AG04450 (cell line): ENCODE data around the gene PWP2. TPM values are rescaled to one million over a fixed set of nuclear protein-coding genes. Genes with fewer than 3 reads are reported as not detected.

Experiments used
- CTCF ChIA-PET: fragments of 300-600, 350-600 bp; formaldehyde crosslinking; extraction: SDS; loops from one replicate; lab custom pipeline; 2022; ENCODE audit warnings: antibody characterized with exemption, inconsistent platforms; lab: Charles Lee
- POLR2A ChIA-PET: fragments of 350-600 bp; formaldehyde crosslinking; extraction: SDS; loops from one replicate; lab custom pipeline; 2021; ENCODE audit warnings: antibody characterized with exemption, inconsistent platforms; lab: Yijun Ruan, JAX
- DNase-seq: peaks from one replicate; pipeline ENCODE4 v3.0.0-alpha.2; 2011; ENCODE audit warnings: low read depth, low spot score
- H3K27ac ChIP-seq: one replicate; pipeline ENCODE4 v1.5.1; 2012; ENCODE audit warnings: low read depth, low read length, control low read depth
- H3K27me3 ChIP-seq: one replicate; pipeline ENCODE4 v1.6.0; 2012; ENCODE audit warnings: low read length; ENCODE audit not compliant: control insufficient read depth, insufficient read depth
- H3K4me3 ChIP-seq: 2 replicates; pipeline ENCODE4 v1.5.1; 2011; ENCODE audit warnings: mild to moderate bottlenecking, low read depth, low read length, control low read depth
- H3K9me3 ChIP-seq: 2 replicates; pipeline ENCODE4 v1.5.1; 2012; ENCODE audit warnings: low read length; ENCODE audit not compliant: control insufficient read depth, insufficient read depth
- polyA plus RNA-seq: library from polyadenylated mRNA; depleted of rRNA; stranded (reverse); fragments of >200 nt; gene quantifications from 2 replicates; pipeline ENCODE4 v1.2.3, GENCODE V29; 2011
- TF ChIP-seq, protein P1 (sequence below): IDR thresholded peaks from 2 replicates; pipeline ENCODE4 v1.5.1; 2011; ENCODE audit warnings: low read depth, low read length, control low read depth, inconsistent platforms

The PWP2 gene
- polyA plus RNA-seq, 1 experiment = 12.1 TPM

DNA sequence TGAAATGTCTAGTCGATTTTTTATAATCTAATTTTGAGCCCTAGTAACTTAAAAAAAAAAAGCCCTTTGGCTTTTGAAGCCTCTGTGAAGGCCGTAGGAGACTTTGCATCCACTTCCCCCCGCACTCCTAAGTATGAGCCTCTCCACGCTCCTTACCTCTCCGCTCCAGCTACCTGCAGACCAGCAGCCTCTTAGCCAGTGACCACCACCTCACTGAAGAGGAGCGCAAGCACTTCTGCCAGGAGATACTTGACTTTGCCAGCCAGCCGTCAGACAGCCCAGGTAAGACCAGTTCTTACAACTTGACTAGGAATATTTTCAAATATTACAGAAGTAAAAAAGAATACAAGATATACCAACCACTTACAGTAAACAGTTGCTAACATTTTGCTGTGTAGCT lies 27.4 kb upstream of the PWP2 start:
- no peak for DNase-seq
- Histone ChIP-seq H3K27ac (no peak overlapping the region), H3K27me3 (no peaks in the 10 kb centered on the region), H3K4me3 (no peak overlapping the region), H3K9me3 (no peaks in the 10 kb centered on the region)
- TF ChIP-seq, protein P1, sequence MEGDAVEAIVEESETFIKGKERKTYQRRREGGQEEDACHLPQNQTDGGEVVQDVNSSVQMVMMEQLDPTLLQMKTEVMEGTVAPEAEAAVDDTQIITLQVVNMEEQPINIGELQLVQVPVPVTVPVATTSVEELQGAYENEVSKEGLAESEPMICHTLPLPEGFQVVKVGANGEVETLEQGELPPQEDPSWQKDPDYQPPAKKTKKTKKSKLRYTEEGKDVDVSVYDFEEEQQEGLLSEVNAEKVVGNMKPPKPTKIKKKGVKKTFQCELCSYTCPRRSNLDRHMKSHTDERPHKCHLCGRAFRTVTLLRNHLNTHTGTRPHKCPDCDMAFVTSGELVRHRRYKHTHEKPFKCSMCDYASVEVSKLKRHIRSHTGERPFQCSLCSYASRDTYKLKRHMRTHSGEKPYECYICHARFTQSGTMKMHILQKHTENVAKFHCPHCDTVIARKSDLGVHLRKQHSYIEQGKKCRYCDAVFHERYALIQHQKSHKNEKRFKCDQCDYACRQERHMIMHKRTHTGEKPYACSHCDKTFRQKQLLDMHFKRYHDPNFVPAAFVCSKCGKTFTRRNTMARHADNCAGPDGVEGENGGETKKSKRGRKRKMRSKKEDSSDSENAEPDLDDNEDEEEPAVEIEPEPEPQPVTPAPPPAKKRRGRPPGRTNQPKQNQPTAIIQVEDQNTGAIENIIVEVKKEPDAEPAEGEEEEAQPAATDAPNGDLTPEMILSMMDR = no peak
- ChIA-PET CTCF (no interaction called here), POLR2A (no interaction called here)

DNA sequence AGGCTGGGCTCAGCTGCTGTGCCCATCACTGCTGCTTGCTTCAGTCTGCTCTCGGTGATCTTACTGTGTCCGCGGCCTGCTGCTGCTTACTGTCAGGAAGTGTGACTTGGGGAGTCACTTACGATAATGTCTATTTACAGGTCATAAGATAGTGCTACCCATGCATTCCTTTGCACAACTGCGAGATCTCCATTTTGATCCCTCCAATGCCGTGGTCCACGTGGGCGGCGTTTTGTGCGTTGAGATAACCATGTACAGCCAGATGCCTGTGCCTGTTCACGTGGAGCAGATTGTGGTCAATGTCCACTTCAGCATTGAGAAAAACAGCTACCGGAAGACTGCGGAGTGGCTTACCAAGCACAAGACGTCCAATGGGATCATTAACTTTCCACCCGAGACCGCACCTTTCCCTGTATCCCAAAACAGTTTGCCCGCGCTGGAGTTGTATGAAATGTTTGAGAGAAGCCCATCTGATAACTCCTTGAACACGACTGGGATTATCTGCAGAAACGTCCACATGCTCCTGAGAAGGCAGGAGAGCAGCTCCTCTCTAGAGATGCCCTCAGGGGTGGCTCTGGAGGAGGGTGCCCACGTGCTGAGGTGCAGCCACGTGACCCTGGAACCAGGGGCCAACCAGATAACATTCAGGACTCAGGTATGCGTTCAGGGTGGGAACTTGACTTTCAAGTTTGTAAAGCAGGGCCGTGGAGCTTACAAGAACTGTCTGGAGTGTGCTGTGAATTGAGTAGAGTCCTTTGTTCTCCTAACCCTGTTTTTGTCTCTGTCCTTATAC lies 24.4 kb upstream of the PWP2 start:
- ChIA-PET POLR2A (interaction anchor here (0.5 kb wide), 1 partner anchor 98 kb away, joined by 7 read pairs; no protein-coding TSS in a partner anchor), CTCF (no interaction called here)
- DNase-seq = no peak
- no peaks in the 10 kb centered on the region for H3K9me3 ChIP-seq
- no peaks in the 10 kb centered on the region for H3K27me3 ChIP-seq
- H3K27ac ChIP-seq = no peak overlapping the region
- TF ChIP-seq, protein P1 = no peak
- H3K4me3 ChIP-seq = no peak overlapping the region

DNA sequence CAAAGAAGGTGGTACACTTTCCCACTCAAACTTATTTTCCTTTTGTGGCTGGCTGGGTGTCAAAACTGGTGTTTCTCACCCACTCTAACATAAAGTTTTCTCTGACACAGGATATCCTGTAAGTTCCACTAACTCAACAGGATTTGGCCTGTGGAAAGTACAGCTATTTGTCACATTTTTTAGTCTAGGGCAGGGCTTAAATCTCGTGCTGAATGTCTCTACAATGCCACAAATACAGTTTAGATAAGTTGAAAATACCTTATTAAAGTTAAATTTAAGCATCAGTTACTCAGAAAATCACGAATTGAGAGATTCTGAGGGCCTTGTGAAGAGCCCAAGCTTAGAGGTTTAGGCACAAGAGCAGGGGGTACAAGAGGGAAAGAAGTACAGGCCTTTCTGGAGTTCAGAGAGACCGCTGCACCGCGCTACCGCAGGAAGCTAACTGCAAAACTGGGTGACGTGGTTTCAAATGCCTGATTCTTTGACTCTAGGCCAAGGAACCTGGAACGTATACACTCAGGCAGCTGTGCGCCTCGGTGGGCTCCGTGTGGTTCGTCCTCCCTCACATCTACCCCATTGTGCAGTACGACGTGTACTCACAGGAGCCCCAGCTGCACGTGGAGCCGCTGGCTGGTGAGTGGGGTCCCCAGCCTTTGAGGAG lies 23.4 kb upstream of the PWP2 start:
- Histone ChIP-seq H3K27ac (peak overlapping the region; percentile 21), H3K27me3 (no peaks in the 10 kb centered on the region), H3K9me3 (no peaks in the 10 kb centered on the region), H3K4me3 (no peak overlapping the region)
- CTCF ChIA-PET = interaction anchor here (0.7 kb wide), 1 partner anchor 20 kb away, joined by 3 read pairs; no protein-coding TSS in a partner anchor
- TF ChIP-seq, protein P1 = no peak
- POLR2A ChIA-PET = interaction anchor here (0.5 kb wide), 1 partner anchor 99 kb away, joined by 7 read pairs; no protein-coding TSS in a partner anchor
- no peak for DNase-seq

DNA sequence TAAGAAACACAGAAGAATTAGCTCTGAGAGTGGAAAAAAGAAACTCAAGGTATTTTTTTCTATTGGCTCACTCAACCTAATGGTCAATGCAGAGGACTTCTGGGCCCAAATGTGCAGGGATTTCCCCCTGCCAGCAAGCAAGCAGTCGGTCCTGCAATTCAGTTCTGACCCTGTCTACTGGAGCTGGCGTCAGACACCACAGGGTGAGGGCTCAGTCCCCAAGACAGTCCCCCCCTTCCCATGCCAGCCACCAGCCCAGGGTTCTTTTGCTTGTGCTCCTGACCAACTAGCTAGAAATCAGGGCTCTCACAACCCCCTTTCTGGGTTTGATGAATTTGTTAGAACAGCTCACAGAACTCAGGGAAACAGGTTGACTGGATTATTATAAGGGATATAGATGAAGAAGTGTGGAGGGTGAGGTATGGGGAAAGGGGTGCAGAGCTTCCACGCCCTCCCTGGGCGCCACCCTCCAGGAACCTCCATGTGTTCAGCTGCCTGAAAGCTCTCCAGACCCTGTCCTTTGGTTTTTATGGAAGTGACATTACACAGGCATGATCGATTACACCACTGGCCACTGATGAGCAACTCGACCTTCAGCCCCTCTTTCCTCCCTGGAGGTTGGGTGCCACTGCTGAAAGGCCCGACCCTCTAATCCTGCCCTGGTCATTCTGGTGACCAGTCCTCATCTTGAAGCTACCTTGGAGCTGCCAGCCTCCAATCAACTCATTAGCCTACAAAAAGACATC lies 22.5 kb upstream of the PWP2 start:
- no peaks in the 10 kb centered on the region for H3K9me3 ChIP-seq
- no peak overlapping the region for H3K4me3 ChIP-seq
- POLR2A ChIA-PET = no interaction called here
- no peak overlapping the region for H3K27ac ChIP-seq
- no peak for DNase-seq
- no peaks in the 10 kb centered on the region for H3K27me3 ChIP-seq
- CTCF ChIA-PET = interaction anchor here (0.6 to 0.7 kb wide), 2 partner anchors 21 to 307 kb away, joined by 3 to 6 read pairs; no protein-coding TSS in a partner anchor
- TF ChIP-seq, protein P1 = no peak
